ENCODE data around the gene G6PC2. TPM values are rescaled to one million over a fixed set of nuclear protein-coding genes. Genes with fewer than 3 reads are reported as not detected.

Gene G6PC2
- total RNA-seq, 1 donor from 2014 or later = not detected

- intact Hi-C loops (cut with micrococcal nuclease) = no loop called here
Measured at GRCh38 chr2:168941297-168941696, 40.2 kb downstream of the G6PC2 start.

DNA sequence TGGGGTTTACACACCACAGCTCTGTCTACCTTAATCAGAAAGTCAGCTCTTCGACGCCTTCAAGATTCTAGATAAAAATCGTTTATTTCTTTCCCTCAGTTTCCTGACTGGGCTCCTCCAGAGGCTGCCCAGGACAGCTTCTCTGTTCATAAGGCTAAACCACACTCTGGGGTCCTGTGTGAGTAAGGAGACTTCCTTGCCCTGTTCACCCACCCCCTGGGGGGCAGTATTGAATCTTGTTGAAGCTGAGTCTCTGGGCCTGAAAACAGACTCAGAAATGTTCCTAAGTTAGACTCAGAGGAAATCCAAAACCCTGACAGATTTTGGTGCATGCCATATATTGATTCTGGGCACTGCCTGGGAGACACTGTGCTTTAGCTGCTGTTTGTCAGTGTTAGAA is 43.0 kb downstream of the G6PC2 start:
- intact Hi-C loops (cut with micrococcal nuclease) = no loop called here

GRCh38 chr2:168945508-168945907 is 44.4 kb downstream of the G6PC2 start:
- intact Hi-C loops (cut with micrococcal nuclease) = no loop called here

DNA sequence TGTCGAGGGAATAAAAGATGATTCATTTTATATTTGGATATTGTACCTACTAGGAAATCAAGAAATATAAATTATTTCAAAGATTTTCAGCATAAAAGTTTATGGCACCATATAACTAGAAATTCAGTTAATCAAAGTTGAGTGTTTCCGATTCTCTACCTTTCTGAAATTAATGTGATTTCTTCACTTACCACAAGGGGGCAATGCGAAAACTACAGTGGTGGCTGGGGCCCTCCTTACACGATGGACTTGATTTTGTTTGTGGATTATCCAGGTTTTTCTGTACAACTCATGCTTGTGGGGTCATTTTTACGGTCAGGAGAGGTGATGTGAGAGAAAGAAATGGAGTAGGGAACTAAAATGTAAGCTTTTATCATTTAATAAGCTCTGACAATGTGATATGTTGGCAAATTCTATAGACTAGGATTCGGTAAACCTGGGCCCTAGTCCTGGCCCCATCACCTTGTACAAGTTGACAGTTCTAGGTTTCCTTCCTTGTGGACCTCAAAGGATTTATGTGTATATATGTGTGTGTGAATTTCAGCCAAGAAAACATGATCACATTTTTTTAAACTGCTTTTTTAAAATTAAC is 47.6 kb downstream of the G6PC2 start:
- intact Hi-C loops (cut with micrococcal nuclease) = no loop called here

- intact Hi-C loops (cut with micrococcal nuclease) = no loop called here
Measured at GRCh38 chr2:168949324-168949723, 48.2 kb downstream of the G6PC2 start.

- intact Hi-C loops (cut with micrococcal nuclease) = no loop called here
Measured at GRCh38 chr2:168951871-168952270, 50.8 kb downstream of the G6PC2 start.

DNA sequence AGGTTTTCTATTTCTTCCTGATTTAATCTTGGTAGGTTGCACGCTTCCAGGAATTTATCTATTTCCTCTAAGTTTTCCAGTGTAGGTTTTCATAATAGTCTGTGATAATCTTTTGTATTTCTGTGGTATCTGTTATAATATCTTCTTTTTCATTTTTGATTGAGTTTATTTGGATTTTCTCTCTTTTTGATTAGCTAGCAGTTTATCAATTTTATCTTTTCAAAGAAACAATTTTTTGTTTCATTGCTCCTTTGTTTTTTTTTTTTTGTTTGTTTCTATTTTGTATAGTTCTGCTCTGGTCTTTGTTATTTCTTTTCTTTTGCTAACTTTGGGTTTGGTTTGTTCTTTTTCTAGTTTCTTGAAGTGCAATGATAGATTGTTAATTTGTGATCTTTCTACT is 51.3 kb downstream of the G6PC2 start:
- intact Hi-C loops (cut with micrococcal nuclease) = no loop called here

GRCh38 chr2:168954256-168954655 is 53.2 kb downstream of the G6PC2 start:
- intact Hi-C loops (cut with micrococcal nuclease) = no loop called here

GRCh38 chr2:168955321-168955720 is 54.2 kb downstream of the G6PC2 start:
- intact Hi-C loops (cut with micrococcal nuclease) = no loop called here

GRCh38 chr2:168956392-168956791 is 55.3 kb downstream of the G6PC2 start:
- intact Hi-C loops (cut with micrococcal nuclease) = no loop called here

Other genes starting within 250 kb of the G6PC2 start
- not detected in 2 replicates for gene NOSTRIN, start 98.7 kb upstream of the G6PC2 start, total RNA-seq
- gene SPC25, start 10.9 kb upstream of the G6PC2 start, total RNA-seq = 21.4 and 25.6 TPM in 2 replicates
- 0.05 TPM in 1 of 2 replicates, not detected in the other for gene ABCB11, start 130.0 kb downstream of the G6PC2 start, total RNA-seq
- gene DHRS9, start 168.3 kb downstream of the G6PC2 start, total RNA-seq = 0.12 TPM in 1 of 2 replicates, not detected in the other